Measurements from ENCODE around the gene PRKD1.
"Not testable (repeated sequence)": the region's sequence is repeated elsewhere in the genome, so short reads cannot be mapped to it uniquely, and the experiment has no call there.

Gene PRKD1

DNA sequence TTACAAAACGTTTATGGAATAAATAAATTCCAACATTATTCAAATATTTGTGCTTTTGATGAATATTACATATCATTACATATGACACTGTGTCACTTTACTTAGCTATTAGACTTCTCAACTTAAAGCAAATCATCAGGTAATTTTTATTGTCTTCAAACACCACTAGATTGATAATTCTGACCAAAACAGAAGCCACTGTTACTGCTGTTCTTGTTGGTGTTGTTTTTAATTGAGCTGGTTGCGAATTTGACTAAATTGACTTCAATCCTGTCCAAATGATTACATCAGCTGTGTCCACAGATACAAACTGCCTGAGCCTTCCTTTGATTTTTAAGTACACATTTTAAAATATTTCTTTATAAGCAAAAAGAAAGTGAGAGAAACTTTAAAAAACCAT is 29.2 kb downstream of the PRKD1 start:
- DNase-seq: no peak

DNA sequence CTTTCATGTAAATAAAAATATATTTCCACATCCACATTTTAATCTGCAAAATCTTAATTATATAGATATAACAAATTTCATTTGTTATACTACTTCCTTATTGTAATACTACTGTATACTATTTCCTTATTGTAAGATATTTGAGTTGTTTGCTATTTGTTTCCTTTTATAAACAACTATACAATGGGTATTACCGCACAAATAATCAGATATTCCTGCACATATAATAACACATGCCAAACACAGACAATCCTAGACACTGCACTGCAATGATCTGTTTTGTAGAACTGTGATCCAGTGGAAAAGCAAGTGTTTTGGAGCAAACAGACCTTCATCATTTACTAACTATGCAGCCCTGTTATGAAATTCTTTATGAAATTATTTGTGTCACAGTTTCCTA is 30.5 kb downstream of the PRKD1 start:
- no peak for DNase-seq

DNA sequence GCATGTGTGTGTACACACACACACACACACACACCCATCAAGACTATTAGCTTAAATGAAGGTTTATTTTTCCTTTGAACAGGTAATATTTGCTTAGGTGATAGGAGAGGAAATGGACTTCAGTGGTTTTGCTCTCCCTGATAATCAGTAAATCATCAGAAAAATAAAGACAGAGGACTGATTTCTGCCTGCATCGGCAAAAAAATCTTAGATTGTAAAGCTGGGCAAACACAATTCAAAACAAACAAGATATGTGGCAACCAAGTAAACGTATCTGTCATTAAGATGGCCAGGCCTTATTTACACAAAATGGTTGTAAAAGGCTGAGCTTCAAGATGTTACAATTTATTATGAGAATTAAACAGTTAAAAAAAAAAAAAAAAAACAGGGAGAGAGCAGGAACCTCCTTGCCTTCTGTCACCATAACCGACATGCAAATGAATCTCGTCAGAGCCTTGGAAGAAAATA is 31.3 kb downstream of the PRKD1 start:
- DNase-seq: no peak

DNA sequence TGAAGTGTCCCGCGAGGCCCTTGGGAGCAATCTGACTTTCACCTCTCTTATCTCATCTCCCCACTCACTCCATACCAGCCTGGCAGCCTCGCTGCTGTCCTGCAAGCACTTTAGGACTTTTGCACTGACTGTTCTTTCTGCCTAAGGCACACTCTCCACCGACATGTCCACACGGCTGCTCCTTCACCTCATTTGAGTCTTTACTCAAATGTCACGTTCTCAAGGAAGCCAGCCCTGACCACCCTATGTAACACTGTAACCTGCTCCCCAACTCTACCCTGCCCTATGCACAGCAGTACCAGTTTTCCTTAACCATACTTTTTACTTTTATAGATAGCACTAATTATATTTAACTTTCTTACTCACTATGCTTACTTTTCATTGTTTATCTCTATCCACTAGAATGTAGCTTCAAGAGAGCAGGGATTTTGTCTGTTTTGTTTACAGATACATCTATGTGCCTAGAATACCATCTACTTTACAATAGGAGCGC is 32.0 kb downstream of the PRKD1 start:
- DNase-seq: no peak

DNA sequence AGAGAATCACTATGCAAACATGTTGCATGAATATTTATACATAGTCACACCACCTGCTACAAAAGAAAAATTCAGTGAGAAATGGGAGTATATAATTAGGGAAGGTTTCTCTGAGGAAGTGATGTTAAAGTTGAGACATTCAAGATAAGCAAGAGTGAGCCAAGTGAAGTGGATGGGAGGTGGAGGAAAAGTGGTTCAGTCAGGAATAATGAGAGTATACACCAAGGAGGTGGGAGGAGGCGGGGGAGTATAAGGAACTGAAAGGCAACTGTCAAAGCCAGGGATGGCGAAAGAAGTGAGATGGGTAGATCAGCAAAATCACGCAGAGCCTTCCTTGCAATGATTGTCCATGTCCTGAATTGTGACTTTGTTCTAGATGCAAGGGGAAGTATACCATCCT is 33.7 kb downstream of the PRKD1 start:
- no peak for DNase-seq

DNA sequence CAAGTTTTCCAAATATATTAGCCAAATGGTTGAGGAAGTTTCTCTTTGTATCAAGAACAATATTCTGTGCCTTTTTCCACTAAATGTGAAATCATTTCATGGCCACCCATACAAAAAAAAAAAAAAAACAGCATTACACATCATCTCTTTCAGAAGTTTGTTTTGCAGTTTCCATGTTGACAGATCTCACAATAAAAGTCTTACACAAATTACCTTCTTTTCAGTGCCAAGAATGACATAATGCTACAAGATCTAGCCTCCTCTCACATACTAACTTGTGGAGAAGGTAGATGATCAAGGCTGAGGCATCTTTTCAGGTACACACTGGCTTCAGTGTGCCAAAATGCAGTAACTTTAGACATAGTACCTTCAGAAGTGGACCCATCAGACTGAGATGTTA is 35.3 kb downstream of the PRKD1 start:
- DNase-seq: no peak

DNA sequence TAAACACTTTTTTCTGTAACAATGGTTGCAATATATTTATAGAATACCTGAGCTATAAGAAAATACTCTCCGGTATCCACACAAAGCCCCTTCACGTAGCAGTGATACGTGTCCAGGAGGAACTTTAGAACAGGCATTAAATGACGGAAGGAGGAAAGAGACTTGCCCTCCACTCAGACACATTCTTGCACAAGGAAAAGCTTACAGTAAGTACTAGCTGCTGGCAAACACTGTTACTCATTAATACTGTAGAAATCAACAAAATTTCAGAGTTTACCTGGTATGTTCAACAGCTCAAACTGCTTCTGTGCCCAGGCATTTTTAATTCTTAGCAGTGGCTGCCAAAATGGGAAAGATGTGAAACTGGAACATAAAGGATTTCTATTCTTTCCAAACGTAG is 41.7 kb downstream of the PRKD1 start:
- no peak for DNase-seq

DNA sequence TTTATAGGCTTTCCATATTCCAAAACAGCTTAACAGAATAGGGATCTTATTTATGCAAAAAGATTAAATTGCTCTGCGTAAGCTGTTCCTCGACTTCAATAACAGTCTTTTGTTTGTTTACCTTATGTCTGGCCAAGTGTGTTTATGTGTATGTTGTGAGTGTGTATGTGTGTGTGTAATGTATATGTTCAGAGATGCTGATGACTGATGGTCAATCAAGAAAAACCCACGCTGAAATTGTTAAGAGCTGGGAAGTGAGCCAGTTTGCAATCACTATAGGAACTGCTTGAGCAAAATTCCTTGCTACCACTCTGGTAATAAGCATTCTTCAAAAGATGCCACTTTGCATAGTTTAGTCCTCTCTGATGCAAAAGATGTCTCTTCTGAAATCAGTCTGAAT is 59.6 kb downstream of the PRKD1 start:
- DNase-seq: no peak

DNA sequence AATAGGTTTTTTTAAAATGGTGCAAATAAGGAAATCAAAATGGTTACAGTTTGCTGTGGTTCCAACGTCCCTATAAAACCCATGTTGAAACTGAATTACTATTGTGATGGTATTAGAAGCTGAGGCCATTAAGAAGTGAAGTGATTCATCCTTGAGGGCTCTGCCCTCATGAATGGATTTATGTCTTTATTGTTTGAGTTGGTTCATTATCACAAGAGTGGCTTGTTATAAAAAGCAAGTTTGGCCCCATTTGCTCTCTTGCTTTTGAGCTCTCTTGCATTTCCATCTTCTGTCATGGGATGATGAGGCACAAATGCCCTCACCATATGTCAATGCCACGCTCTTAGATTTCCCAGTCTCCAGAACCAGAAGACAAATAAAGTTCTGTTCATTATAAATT is 62.3 kb downstream of the PRKD1 start:
- DNase-seq: no peak

DNA sequence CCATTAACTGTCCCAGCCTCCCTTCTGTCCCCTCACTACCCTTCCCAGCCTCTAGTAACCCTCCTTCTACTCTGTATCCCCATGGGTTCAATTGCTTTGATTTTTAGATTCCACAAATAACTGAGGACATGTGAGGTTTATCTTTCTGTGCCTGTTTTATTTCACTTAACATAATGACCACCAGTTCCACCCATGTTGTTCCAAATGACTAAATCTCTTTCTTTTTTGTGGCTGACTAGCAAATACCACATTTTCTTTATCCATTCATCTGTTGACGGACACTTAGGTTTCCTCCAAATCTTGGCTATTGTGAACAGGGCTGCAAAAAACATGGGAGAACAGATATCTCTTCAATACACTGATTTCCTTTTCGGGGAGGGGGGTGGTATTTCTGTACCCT is 65.7 kb downstream of the PRKD1 start:
- no peak for DNase-seq

DNA sequence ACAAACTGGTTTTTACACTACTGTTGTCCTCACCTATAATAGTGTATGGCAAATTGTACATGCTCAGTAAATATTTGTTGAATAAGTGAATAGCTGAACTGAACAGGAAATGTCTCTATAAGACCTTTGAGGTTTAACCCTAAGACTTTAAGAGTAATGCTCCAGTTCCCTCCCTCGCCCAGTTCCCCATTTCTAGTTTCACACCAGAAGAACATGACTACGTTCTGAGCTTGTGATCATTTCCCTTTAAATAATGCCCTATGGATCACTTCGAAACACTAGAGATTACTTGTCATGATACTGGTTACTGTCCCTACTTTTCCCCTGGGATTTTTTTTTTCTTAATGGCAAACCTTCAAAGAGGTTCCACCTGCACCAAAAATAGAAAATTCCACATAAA is 69.3 kb downstream of the PRKD1 start:
- no peak for DNase-seq

DNA sequence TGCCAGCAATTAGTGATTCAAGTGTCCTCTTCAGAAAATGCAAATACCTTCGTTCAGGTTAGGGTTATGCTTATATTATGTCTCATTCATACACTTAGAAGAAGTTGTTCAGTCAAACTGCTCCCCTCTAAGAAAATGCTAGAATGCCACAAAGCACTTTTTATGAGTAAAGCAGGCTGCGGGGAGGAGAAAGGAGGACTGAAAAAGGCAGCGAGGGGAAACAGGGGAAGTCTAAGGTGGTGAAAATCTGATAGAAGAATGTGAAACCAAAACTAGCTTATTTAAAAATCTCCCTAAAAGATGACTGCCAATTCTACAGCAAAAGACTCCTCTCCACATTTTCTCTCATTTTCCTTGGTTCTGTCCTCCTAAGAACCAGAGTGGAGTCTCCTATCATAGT is 70.1 kb downstream of the PRKD1 start:
- DNase-seq: no peak

DNA sequence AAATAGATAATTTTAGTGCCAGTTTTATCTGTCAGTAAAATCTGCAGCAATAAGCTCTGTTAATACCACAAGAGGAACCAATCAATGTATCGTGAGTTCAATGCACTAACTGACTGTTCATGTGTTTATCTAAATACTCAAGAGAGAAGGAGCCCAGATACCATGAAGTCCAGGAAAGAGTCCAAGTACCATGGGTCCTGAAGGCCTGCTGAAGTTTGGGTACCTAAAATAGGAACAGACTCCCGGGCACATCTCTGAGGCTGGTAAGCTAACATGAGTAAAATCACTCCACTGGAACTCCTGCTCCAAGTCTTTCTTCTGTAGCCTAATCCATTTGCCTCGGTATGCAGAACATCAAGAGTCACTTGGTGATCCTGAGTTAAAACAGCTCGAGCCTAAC is 71.1 kb downstream of the PRKD1 start:
- DNase-seq: no peak

DNA sequence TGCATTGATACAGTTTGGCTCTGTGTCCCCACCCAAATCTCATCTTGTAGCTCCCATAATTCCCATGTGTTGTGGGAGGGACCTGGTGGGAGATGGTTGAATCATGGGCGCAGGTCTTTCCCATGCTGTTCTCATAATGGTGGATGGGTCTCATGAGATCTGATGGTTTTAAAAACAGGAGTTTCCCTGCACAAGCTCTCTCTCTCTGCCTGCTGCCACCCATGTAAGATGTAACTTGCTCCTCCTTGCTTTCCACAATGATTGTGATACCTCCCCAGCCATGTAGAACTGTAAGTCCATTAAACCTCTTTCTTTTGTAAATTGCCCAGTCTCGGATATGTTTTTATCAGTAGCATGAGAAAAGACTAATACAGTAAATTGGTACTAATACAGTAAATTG is 74.0 kb downstream of the PRKD1 start:
- not testable (repeated sequence) for DNase-seq

DNA sequence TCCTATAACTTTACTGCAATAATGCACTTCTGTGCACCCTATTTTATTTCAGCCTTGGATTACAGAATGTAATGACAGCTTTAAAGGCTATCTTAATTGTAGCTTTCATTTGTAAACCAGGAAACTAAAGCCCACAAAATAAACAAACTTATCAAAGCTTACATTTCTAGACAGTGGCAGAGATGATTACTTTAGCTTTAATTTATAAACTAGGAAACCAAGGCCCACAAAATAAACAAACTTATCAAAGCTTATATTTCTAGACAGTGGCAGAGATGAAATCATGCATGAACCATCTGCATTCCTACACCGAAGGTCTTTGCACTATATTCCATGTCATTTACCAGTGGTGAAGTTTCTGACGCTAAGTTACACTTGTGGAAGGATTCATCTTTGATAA is 74.4 kb downstream of the PRKD1 start:
- DNase-seq: no peak

DNA sequence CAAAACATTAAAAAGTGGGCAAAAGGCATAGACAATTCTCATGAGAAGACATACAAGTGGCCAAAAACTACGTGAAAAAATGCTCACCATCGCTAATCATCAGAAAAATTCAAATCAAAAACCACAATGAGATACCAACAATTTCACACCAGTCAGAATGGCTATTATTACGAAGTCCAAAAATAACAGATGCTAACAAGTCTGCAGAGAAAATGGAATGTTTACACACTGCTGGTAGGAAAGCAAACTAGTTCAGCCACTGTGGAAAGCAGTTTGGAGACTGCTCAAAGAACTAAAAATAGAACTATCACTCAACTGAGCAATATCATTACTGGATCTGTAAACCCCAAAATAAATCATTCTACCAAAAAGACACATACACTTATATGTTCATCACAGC is 76.2 kb downstream of the PRKD1 start:
- no peak for DNase-seq

DNA sequence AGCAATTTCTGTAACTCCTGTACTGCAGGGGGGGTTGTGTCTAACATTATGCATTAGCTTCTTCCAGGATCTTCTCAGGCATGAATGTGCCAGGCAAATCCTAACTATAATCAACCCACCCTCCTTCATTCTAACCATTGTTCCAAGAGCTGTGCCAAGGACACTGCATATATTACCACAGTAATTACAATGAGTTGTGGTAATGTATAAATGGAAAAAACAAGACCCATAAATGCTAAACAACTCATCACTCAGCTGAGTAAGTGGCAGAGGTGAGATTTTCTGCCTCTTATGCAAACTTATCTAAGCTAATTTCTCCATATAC is 80.6 kb downstream of the PRKD1 start:
- no peak for DNase-seq

DNA sequence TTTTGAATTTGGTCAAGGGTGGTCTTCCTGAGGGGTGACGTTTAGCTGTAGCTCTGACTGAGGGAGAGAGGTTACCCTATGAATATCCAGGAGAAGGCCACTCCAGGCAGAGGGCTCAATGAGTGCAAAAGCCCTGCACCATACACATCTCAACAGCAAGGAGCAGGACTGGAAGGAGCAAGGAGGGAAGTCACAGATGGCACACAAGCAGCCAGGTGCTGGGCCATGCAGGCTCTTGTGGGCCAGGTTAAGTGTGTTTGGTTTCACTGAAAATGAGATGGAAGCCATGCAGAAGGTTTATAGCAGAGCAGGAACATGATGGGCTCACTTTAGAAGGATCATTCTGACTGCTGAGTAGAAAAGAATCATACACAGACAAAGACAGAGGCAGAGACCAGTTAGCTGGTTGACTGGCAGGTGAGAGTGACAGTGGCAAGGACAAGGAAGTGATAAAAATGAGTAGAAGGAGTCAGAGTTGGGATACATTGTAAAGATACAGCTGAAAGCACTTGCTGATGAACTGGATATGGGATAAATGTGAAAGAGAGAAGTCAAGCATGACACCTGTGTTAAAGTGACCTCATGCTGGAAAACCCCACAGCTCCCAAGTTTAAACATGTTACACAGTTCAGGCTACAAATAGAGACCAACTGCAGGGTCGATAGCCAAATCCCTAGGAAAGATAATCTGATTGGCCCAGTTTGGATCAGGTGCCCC is 81.2 kb downstream of the PRKD1 start:
- no peak for DNase-seq

DNA sequence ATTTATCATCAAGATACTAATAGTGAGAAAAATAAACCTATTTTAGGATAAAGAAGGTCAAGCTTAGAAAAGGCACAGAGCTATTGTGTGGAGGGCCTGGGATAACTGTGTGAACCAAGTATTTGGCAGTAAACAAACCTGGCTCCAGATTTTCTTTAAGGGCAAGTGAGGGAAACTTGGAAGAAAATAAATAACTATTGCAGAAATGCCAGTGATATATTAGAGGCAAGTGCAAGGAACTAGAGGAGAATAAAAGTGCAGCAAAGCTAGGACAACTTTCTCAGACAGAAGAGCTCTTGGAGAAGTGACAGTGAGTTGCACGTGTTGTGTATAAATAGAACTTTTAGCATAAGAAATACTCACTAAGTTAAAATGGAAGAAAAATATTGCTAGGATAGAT is 83.7 kb downstream of the PRKD1 start:
- DNase-seq: no peak

DNA sequence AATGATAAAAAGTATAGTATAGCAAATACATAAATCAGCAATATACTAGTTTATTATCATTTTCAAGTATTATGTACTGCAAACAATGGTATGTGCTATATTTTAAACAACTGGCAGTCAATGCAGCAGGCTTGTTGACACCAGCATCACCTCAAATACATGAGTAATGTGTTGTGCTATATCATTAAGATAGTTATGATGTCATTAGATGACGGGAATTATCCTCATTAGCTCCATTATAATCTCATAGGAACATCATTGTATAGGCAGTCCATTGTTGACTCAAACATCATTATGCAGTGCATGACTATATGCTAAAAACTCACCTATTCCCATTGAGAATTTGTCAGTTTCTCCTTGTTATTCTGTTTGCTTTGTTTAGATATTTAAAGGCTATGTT is 85.4 kb downstream of the PRKD1 start:
- DNase-seq: no peak

DNA sequence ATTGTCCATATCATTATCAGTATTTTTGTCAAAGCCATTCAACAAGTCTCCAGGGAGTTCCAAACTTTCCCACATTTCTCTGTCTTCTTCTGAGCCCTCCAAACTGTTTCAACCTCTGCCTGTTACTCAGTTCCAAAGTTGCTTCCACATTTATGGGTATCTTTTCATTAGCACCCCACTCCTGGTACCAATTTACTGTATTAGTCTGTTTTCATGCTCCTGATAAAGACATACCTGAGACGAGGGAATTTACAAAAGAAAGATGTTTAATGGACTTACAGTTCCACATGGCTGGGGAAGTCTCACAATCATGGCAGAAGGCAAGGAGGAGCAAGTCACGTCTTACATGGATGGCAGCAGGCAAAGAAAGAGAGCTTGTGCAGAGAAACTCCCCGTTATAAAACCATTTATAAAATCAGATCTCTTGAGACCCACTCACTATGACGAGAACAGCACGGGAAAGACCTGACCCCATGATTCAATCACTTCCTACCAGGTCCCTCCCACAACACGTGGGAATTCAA is 87.2 kb downstream of the PRKD1 start:
- DNase-seq: not testable (repeated sequence)

DNA sequence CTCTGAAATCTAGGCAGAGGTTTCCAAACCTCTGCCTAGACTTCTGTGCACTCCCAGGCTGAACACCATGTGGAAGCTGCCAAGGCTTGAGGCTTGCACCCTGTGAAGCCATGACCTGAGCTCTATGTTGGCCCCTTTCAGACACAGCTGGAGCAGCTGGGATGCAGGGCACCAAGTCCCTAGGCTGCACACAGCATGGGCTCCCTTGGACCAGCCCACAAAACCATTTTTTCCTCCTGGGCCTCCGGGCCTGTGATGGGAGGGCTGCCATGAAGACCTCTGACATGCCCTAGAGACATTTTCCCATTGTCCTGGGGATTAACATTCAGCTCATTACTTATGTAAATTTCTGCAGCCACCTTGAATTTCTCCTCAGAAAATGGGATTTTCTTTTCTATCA is 88.0 kb downstream of the PRKD1 start:
- DNase-seq: not testable (repeated sequence)

DNA sequence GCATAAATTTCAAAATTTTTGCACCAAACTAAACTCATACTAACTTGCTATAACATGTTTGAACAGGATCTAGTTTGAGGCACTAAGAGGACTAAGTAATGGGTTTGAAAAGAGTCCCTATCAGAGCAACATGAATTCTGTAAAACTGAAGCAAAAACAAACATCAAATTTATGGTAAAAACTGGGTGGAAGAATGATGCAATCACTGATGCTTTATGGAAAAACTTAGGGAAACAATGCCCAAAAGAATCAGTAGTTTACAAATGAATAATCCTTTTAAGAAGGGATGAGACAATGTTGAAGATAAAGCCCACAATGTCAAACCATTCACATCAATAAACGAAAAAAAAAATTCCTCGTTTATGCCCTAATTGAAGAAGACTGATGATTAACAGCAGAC is 88.9 kb downstream of the PRKD1 start:
- DNase-seq: no peak

DNA sequence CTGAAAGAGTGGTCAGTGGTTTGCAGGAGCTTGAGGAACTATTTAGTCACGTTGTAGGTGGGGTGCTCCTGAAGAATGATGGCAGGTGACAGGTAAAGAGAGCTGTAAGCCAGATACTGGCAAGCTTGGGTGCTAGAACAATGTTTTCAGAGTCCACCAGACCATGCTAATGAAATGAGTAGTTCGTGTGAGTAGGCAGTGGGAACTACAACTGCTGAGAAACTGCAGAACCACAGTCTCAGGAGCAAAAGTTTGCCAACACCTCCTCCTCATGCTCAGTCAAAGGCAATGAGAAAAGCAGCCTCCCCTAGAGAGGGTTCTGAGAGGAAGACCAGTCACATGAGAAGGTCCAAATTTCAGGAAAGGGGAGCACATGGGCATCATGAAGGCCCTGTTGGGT is 91.3 kb downstream of the PRKD1 start:
- DNase-seq: no peak

DNA sequence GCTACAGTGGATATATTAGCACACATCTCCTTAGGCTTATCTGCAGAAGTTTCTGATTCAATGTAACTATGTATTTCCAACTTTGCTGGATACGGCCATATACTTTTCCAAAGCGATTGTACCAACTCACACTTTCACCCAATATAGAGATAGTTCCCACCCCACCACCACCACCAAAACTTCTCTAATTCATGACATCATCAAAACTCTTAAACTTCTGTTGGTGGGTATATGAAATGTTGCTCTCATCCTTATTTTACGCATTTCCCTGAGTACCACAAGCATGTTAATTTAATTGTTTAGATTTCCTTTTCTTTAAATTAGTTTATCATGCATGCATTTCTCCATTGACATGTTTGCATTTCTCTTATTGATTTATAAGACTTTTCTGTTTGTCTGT is 95.6 kb downstream of the PRKD1 start:
- no peak for DNase-seq
